Smooth muscle cell (in vitro differentiated cells): ENCODE data around the gene ARHGAP45. TPM values are rescaled to one million over a fixed set of nuclear protein-coding genes. Genes with fewer than 3 reads are reported as not detected.

Experiments
- DNase-seq: peaks from one replicate; lab custom pipeline; 2025; ENCODE audit not compliant: unreplicated experiment; lab: John Stamatoyannopoulos, UW
- H2AFZ ChIP-seq: fragments of 200-600 bp; sonication (generic); 2 replicates; pipeline ENCODE4 v1.6.0; 2016; ENCODE audit warnings: antibody characterized with exemption, low read depth, mild to moderate bottlenecking
- H3F3A ChIP-seq: fragments of 200-600 bp; sonication (generic); 2 replicates; pipeline ENCODE4 v1.6.0; 2017; ENCODE audit warnings: antibody characterized with exemption, low read depth
- H3K27ac ChIP-seq: fragments of 200-600 bp; sonication (generic); 2 replicates; pipeline ENCODE4 v1.5.1; 2016; ENCODE audit warnings: low read depth, mild to moderate bottlenecking
- H3K27me3 ChIP-seq: fragments of 200-600 bp; sonication (generic); 2 replicates; pipeline ENCODE4 v1.6.1; 2016; ENCODE audit warnings: low read depth, mild to moderate bottlenecking
- H3K36me3 ChIP-seq: fragments of 200-600 bp; sonication (generic); 2 replicates; pipeline ENCODE4 v1.5.1; 2016; ENCODE audit warnings: low read depth
- H3K4me1 ChIP-seq: fragments of 200-600 bp; sonication (generic); 2 replicates; pipeline ENCODE4 v1.5.1; 2016; ENCODE audit warnings: low read depth
- H3K4me2 ChIP-seq: fragments of 200-600 bp; sonication (generic); 2 replicates; pipeline ENCODE4 v1.6.0; 2016; ENCODE audit warnings: mild to moderate bottlenecking
- H3K4me3 ChIP-seq: fragments of 200-600 bp; sonication (generic); 2 replicates; pipeline ENCODE4 v1.5.1; 2016; ENCODE audit warnings: mild to moderate bottlenecking
- H3K79me2 ChIP-seq: fragments of 200-600 bp; sonication (generic); 2 replicates; pipeline ENCODE4 v1.6.0; 2016; ENCODE audit warnings: low read depth, mild to moderate bottlenecking
- H3K9ac ChIP-seq: fragments of 200-600 bp; sonication (generic); 2 replicates; pipeline ENCODE4 v1.6.0; 2016; ENCODE audit warnings: low read depth
- H3K9me3 ChIP-seq: fragments of 200-600 bp; sonication (generic); replicated peaks from 2 replicates; pipeline ENCODE4 v1.5.1; 2016; ENCODE audit warnings: low read depth
- H4K20me1 ChIP-seq: fragments of 200-600 bp; sonication (generic); 2 replicates; pipeline ENCODE4 v1.6.0; 2016; ENCODE audit warnings: low read depth
- WGBS: methylation state at CpG from one replicate; pipeline ENCODE4 v1.1.7; 2016; ENCODE audit warnings: low lambda C conversion rate; 5-methylcytosine and 5-hydroxymethylcytosine counted together
- polyA plus RNA-seq: library from polyadenylated mRNA; unstranded; fragments of >200 nt; fragmentation: Nextera tagmentation; extraction: Ambion mirVana; gene quantifications from 2 replicates; pipeline ENCODE4 v1.2.1, GENCODE V29; 2016
- total RNA-seq: library from RNA; depleted of rRNA; stranded (reverse); fragments of >200 nt; gene quantifications from 2 replicates; pipeline ENCODE4 v1.2.3, GENCODE V29; 2014
- TF ChIP-seq, protein P1 (sequence below): fragments of 200-600 bp; sonication (generic); IDR thresholded peaks from 2 replicates; pipeline ENCODE4 v1.5.1; 2017; ENCODE audit warnings: borderline replicate concordance, mild to moderate bottlenecking, antibody characterized with exemption; ENCODE audit not compliant: insufficient read depth, poor library complexity, severe bottlenecking

Gene ARHGAP45
- total and polyA plus RNA-seq, 2 experiments from 2014 or later, result 4.4 to 8.0 TPM

DNA sequence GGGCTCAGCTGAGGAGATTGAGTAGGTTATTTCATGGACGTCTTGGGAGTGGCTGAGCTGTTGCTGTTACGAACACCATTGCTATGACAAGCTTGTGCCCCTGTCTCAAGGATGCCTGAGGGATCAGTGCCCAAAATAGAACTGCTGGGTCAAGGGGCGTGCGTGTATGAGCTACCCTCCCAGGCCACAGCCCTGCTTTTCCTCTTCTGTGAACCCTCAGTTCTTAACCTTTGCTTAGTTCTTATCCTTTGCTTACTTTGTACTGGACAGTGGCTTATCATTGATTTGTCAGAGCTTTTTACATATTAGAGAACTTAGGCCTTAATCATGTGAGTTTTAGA, 9.0 kb downstream of the ARHGAP45 start:
- H3K9ac ChIP-seq, result no peak overlapping the region
- TF ChIP-seq, protein P1, sequence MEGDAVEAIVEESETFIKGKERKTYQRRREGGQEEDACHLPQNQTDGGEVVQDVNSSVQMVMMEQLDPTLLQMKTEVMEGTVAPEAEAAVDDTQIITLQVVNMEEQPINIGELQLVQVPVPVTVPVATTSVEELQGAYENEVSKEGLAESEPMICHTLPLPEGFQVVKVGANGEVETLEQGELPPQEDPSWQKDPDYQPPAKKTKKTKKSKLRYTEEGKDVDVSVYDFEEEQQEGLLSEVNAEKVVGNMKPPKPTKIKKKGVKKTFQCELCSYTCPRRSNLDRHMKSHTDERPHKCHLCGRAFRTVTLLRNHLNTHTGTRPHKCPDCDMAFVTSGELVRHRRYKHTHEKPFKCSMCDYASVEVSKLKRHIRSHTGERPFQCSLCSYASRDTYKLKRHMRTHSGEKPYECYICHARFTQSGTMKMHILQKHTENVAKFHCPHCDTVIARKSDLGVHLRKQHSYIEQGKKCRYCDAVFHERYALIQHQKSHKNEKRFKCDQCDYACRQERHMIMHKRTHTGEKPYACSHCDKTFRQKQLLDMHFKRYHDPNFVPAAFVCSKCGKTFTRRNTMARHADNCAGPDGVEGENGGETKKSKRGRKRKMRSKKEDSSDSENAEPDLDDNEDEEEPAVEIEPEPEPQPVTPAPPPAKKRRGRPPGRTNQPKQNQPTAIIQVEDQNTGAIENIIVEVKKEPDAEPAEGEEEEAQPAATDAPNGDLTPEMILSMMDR, result no peak
- H3F3A ChIP-seq, result no peaks in the 10 kb centered on the region
- no peak overlapping the region for H3K27ac ChIP-seq
- WGBS, result 92% methylated on average over 4 of the region's 4 CpGs
- H3K4me2 ChIP-seq, result no peak overlapping the region
- no peaks in the 10 kb centered on the region for H3K4me1 ChIP-seq
- H3K27me3 ChIP-seq, result peaks cover 6% of the 10 kb centered on the region
- no peak overlapping the region for H2AFZ ChIP-seq
- H3K9me3 ChIP-seq, result no peaks in the 10 kb centered on the region
- peaks cover 10% of the 10 kb centered on the region for H4K20me1 ChIP-seq
- no peaks in the 10 kb centered on the region for H3K36me3 ChIP-seq
- DNase-seq, result no peak
- no peak overlapping the region for H3K4me3 ChIP-seq
- no peaks in the 10 kb centered on the region for H3K79me2 ChIP-seq

GRCh38 chr19:1076951-1077350, 10.0 kb downstream of the ARHGAP45 start:
- no peak overlapping the region for H3K4me3 ChIP-seq
- H3K4me2 ChIP-seq, result no peak overlapping the region
- no peak overlapping the region for H3K27ac ChIP-seq
- TF ChIP-seq, protein P1, result no peak
- H3K79me2 ChIP-seq, result no peaks in the 10 kb centered on the region
- DNase-seq, result no peak
- H2AFZ ChIP-seq, result no peak overlapping the region
- H3K9me3 ChIP-seq, result no peaks in the 10 kb centered on the region
- 95% methylated on average over 16 of the region's 16 CpGs for WGBS
- no peaks in the 10 kb centered on the region for H3F3A ChIP-seq
- no peaks in the 10 kb centered on the region for H3K4me1 ChIP-seq
- no peaks in the 10 kb centered on the region for H3K36me3 ChIP-seq
- peaks cover 7% of the 10 kb centered on the region for H4K20me1 ChIP-seq
- H3K27me3 ChIP-seq, result no peaks in the 10 kb centered on the region
- no peak overlapping the region for H3K9ac ChIP-seq

GRCh38 chr19:1079566-1080111, 12.7 kb downstream of the ARHGAP45 start:
- no peaks in the 10 kb centered on the region for H3K9me3 ChIP-seq
- no peak overlapping the region for H3K9ac ChIP-seq
- no peak for DNase-seq
- no peaks in the 10 kb centered on the region for H4K20me1 ChIP-seq
- no peaks in the 10 kb centered on the region for H3K36me3 ChIP-seq
- no peak overlapping the region for H3K4me3 ChIP-seq
- 95% methylated on average over 45 of the region's 45 CpGs for WGBS
- no peaks in the 10 kb centered on the region for H3K27me3 ChIP-seq
- no peaks in the 10 kb centered on the region for H3K4me1 ChIP-seq
- H3K27ac ChIP-seq, result no peak overlapping the region
- no peaks in the 10 kb centered on the region for H3K79me2 ChIP-seq
- H3F3A ChIP-seq, result no peaks in the 10 kb centered on the region
- no peak overlapping the region for H3K4me2 ChIP-seq
- H2AFZ ChIP-seq, result no peak overlapping the region
- TF ChIP-seq, protein P1, result no peak
